ENCODE data around the gene ATP13A3. TPM values are rescaled to one million over a fixed set of nuclear protein-coding genes. Genes with fewer than 3 reads are reported as not detected.
"Not testable (repeated sequence)": the region's sequence is repeated elsewhere in the genome, so short reads cannot be mapped to it uniquely, and the experiment has no call there.

Gene ATP13A3
- 124 TPM for polyA plus RNA-seq (ENCODE audit: insufficient read length)
- long read RNA-seq, donor 1, partial matches to known transcripts = 6 of 8 reads
- long read RNA-seq, donor 1, other reads (novel, unspliced or antisense) = 0 of 8 reads
- long read RNA-seq, donor 2, partial matches to known transcripts = 39 of 40 reads
- long read RNA-seq, donor 2, other reads (novel, unspliced or antisense) = 0 of 40 reads
- long read RNA-seq, donor 3, partial matches to known transcripts = 6 of 7 reads
- long read RNA-seq, donor 3, other reads (novel, unspliced or antisense) = 0 of 7 reads
- long read RNA-seq, donor 4, partial matches to known transcripts = 0 of 1 reads
- long read RNA-seq, donor 4, other reads (novel, unspliced or antisense) = 0 of 1 reads
- long read RNA-seq, donor 5, partial matches to known transcripts = 0 of 1 reads
- long read RNA-seq, donor 5, other reads (novel, unspliced or antisense) = 0 of 1 reads
- long read RNA-seq, donor 6, partial matches to known transcripts = 0 of 3 reads
- long read RNA-seq, donor 6, other reads (novel, unspliced or antisense) = 0 of 3 reads
- long read RNA-seq, donor 7, partial matches to known transcripts = 0 of 2 reads
- long read RNA-seq, donor 7, other reads (novel, unspliced or antisense) = 0 of 2 reads
- long read RNA-seq, donor 8 = 0 reads

- peak; percentile 91 for DNase-seq
These were observed at the start of gene ATP13A3 for GRCh38 chr3:194486540-194487288. Gene ATP13A3, minus strand, starts transcription at chr3:194487002. Its CDS starts 24,812 bp downstream, at chr3:194462190.

GRCh38 chr3:194535199-194535598, 48.4 kb upstream of the ATP13A3 start:
- DNase-seq = not testable (repeated sequence)

GRCh38 chr3:194534243-194534642, 47.4 kb upstream of the ATP13A3 start:
- DNase-seq = no peak

GRCh38 chr3:194532591-194532990, 45.8 kb upstream of the ATP13A3 start:
- no peak for DNase-seq

GRCh38 chr3:194527726-194528125, 40.9 kb upstream of the ATP13A3 start:
- DNase-seq = no peak

DNA sequence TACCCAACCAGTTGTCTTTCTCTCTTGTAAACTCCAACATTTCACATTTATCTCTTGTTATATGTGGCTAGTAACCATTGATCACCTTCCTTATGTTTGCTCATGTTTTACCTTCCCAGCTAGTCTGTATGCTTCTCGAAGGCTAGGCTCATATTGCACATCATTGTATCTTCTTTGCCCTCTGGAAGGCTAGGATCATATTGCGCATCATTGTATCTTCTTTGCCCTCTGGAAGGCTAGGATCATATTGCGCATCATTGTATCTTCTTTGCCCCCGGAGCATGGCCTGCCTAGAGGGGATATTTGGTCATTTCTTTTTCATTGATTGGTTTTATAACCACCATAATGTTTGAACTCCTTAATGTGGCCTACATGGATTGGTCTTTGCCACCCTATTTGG, 39.4 kb upstream of the ATP13A3 start:
- no peak for DNase-seq

DNA sequence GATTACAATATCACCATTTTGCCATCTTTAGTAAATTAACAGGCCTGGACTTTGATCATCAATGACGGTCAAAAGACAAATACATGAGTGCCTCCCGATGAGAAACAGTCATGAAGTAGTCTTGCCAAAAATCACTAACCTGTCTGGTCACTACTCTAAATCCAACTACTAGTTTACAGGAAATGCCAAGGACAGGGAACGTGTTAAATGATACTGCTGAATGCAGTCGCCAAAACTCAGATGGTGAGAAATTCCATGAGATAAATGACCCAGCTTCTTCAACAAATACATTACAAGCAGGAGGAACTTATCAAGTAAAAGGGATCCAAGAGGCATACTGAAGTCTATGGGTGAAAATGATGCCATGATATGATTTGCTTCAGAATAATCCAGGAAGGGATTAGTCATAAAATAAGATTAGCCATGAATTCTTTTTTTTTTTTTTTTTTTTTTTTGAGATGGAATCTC, 35.8 kb upstream of the ATP13A3 start:
- no peak for DNase-seq

GRCh38 chr3:194521510-194522260, 34.9 kb upstream of the ATP13A3 start:
- no peak for DNase-seq

DNA sequence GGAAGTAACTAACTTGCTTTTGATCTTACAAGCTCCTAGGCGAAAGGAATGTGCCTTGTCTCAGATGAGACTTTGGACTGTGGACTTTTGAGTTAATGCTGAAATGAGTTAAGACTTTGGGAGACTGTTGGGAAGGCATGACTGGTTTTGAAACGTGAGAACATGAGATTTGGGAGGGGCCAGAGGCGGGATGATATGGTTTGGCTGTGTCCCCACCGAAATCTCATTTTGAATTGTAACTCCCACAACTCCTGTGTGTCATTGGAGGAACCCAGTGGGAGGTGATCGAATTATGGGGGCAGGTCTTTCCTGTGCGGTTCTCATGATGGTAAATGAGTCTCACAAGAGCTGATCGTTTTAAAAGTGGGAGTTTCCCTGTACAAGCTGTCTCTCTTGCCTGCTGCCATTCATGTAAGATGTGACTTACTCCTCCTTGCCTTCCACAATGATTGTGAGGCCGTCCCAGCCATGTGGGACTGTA, 33.9 kb upstream of the ATP13A3 start:
- not testable (repeated sequence) for DNase-seq

DNA sequence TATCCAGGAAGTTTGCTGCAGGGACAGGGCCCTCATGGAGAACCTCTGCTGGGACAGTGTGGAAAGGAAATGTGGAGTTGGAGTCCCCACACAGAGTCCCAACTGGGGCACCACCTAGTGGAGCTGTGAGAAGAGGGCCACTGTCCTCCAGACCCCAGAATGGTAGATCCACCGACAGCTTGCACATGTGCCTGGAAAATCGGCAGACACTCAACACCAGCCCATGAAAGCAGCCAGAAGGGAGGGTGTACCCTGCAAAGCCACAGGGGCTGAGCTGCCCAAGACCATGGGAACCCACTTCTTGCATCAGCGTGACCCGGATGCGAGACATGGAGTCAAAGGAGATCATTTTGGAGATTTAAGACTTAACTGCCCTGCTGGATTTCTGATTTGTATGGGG, 33.4 kb upstream of the ATP13A3 start:
- not testable (repeated sequence) for DNase-seq

- no peak for DNase-seq
These were observed 31.9 kb upstream of the ATP13A3 start for GRCh38 chr3:194518652-194519051.

DNA sequence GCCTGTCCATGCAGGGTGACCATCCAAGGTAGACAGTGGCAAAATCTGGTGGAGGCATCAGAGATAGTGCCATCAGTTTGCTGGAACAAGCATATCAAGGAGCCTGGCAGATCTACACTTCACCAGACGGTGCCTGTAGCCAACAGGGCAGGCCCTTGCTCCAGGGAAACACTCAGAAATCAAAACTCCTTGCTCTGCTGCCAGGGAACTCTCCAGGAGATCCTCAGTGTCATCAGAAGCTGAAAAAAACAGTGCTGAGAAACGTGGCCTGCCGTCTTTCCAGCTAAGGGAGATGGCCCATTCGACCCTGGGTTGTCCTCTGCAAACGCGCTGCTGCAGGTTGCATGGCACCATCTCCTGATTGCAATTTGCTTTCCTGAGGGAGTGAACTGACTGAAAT, 30.5 kb upstream of the ATP13A3 start:
- DNase-seq = no peak

DNA sequence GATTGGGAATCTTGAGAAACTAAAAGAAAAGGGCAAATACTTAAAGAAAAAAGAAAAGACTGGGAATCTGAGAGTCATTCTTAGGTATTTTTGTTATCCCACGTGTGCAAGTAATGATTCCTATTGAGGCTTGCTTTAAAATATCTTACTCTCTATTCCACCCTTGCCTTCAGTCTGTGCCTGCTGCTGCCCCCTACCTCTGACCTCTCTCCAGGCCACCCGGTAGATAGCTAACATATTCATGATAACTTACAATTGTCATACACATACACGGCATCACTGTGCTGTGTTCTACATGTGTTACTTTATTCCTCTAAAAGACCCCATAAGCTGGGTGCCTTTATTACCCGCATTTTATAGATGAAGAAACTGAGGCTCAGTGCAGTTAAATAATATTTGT, 27.8 kb upstream of the ATP13A3 start:
- DNase-seq = no peak

DNA sequence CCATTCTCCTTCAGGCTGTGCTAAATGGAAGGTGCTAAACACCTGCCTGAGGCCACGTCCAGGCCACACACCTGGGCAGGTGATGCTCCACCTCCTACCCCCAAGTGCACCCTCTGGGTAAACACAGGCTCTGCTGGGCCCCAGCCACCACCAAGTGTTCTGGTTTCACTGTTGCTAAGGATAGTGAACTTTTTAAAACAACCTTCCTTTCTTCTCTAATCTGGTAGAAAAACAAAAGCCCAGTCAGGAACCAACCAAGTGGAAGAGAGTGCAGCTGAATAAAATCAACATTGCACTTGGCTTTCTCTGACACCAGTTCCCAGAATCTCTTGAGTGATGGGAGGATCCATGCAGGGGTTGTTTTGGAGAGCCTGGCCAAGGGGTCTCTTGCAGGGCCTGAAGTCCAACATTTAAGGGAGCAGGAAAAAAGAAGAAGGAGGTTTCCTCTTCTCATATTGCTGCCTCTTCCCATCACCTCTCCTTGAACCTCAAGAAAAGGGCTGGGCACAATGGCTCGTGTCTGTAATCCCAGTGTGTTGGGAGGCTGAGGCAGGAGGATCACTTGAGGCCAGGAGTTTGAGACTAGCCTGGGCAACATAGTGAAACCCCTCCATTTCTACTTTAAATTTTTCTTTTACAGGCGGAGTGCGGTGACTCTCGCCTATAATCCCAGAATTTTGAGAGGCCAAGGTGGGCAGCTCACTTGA, 26.2 kb upstream of the ATP13A3 start:
- no peak for DNase-seq

GRCh38 chr3:194508491-194509453, 22.0 kb upstream of the ATP13A3 start:
- DNase-seq = no peak

DNA sequence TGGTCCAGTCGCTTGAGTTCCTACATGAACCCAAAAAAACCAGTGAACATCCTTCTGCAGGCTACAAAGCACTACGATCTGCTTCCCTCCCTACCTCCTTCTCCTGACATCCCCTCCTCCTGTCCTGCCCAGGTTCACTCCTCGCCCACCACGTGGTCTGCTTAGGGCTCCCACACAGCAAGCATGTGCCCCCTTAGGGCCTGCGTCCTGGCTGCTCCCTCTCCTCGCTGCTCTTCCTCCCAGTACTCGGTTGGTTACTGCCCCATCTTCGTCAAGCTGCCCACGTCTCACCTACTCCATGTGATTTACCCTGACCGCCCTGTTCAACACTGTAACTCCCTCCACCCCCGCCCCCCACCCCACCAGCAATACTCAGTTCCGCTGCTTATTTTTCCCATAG, 20.8 kb upstream of the ATP13A3 start:
- DNase-seq = no peak

- no peak for DNase-seq
These were observed 19.1 kb upstream of the ATP13A3 start for GRCh38 chr3:194505791-194506415.

- DNase-seq = no peak
These were observed 18.1 kb upstream of the ATP13A3 start for GRCh38 chr3:194504861-194505260.

- no peak for DNase-seq
These were observed 17.3 kb upstream of the ATP13A3 start for GRCh38 chr3:194504146-194504545.

Data from left kidney (tissue), 8 donors.